ENCODE results near the gene IQCH.

Gene IQCH

DNA sequence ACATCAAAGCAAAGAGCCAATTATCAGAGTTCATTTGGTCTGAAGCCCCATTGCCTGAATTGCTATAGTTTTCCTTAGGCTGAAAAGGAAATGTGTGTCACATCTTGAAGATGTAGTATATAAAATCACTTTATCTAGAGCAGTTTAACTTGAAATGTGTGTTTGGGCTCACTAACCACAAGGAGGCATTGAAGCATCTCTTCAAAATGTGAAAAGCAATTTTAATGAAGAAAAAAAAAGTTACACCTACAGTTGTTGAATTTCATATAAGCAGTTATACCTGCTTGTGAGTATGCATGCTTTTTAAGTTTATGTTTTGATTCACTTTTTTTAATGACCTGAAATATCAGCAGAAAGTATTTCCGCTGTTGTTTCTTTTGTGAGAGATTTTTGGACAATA lies 129.3 kb downstream of the IQCH start:
- TF ChIP-seq, protein P1, sequence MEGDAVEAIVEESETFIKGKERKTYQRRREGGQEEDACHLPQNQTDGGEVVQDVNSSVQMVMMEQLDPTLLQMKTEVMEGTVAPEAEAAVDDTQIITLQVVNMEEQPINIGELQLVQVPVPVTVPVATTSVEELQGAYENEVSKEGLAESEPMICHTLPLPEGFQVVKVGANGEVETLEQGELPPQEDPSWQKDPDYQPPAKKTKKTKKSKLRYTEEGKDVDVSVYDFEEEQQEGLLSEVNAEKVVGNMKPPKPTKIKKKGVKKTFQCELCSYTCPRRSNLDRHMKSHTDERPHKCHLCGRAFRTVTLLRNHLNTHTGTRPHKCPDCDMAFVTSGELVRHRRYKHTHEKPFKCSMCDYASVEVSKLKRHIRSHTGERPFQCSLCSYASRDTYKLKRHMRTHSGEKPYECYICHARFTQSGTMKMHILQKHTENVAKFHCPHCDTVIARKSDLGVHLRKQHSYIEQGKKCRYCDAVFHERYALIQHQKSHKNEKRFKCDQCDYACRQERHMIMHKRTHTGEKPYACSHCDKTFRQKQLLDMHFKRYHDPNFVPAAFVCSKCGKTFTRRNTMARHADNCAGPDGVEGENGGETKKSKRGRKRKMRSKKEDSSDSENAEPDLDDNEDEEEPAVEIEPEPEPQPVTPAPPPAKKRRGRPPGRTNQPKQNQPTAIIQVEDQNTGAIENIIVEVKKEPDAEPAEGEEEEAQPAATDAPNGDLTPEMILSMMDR (IDR thresholded peaks at IDR 0.05): peak; percentile 35; the same call in 1 of the 2 replicates

DNA sequence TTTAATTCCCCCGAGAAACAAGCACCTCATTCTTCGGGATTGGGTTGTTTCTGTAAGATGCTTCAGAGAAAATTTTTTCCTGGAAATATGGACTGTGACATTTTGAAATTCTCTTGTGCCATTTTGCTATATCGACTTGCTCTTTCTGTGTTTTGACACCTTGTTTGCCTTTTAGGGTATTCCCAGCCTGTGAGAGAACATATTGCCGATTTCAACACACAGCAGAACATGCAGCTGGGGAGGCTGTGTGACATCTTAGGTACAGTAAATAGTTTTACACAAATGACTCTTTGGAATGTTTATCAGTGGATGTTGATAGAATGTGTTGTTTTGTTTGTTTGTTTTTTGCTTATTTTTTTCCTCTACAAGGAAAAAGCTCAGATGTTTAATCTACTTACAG lies 130.2 kb downstream of the IQCH start:
- TF ChIP-seq, protein P1 (IDR thresholded peaks at IDR 0.05): no peak

DNA sequence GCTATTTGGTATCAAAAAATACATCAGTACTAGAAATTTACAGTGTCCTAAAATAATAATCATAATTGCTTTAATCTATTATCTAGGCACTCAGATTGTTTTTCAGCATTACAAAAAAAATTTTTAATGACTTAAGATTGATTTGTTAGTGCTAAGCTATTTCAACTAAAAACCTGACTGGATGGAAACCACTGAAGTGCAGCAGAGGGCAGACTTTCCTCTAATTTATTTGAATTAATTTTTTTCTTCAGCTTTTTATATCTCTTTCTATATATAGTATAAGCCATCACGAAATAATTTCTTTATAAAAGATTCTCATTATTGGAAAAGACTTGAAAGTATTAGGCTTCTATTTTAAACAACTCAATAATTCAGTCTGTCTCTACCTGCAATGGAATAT lies 131.4 kb downstream of the IQCH start:
- TF ChIP-seq, protein P1 (IDR thresholded peaks at IDR 0.05): peak; percentile 35; the same call in 1 of the 2 replicates

DNA sequence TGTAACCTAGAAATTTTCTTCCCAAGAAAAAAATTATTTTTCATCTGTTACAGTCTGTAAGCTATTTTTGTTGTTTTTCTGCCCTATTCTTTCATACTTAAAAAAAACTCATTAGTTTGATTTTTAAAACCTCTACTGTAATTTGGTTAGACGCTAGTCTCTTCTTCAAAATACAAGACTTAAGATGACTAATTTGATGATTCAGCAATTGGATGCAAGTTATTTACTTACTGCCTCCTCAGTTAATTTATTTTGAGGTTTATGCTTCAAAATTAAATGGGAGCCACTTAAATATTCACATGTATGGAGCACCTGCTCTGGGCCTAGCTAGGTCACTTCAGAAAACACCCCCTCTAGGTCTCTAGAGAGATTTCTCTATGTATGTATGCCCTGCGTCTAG lies 132.4 kb downstream of the IQCH start:
- TF ChIP-seq, protein P1 (IDR thresholded peaks at IDR 0.05): no peak

- TF ChIP-seq, protein P1 (IDR thresholded peaks at IDR 0.05): no peak
These were observed 135.4 kb downstream of the IQCH start for GRCh38 chr15:67389975-67390374.

GRCh38 chr15:67394873-67395639 lies 140.5 kb downstream of the IQCH start:
- TF ChIP-seq, protein P1 (IDR thresholded peaks at IDR 0.05): no peak

DNA sequence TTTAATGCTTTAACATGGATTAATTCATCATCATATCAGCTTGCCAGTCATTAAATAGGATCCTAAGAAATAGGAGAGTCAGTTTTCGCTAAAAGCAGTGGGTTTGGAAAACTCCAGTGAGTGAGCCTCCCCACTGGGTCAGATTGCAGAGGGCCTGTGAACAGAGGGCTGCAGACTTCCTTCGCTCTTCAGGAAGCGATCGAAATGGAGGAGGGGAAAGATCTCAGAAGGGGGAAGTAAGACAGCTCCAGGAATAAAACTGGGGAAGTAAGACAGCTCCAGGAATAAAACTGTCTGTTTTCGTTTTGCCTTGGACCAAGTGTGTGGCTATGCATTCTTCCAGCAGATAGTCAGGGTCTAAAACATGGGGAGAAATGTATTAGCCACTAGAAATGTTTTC lies 141.5 kb downstream of the IQCH start:
- TF ChIP-seq, protein P1 (IDR thresholded peaks at IDR 0.05): no peak
